HCT116 (cell line): ENCODE measurements around the gene DENND4B.

Source experiments
- ELF1 ChIP-seq: IDR thresholded peaks from 2 replicates; pipeline ENCODE4 v1.6.1; 2012; ENCODE audit warnings: low read depth, borderline replicate concordance
- EZH2phosphoT487 ChIP-seq: fragments of 200-600 bp; IDR thresholded peaks from 2 replicates; pipeline ENCODE4 v1.6.1; 2018; ENCODE audit warnings: antibody characterized with exemption, borderline replicate concordance
- POLR2A ChIP-seq: IDR thresholded peaks from 2 replicates; pipeline ENCODE4 v1.7.0; 2011; ENCODE audit warnings: borderline replicate concordance; ENCODE audit not compliant: insufficient read depth, insufficient read length; ENCODE audit errors: extremely low read depth
- POLR2AphosphoS5 ChIP-seq: IDR thresholded peaks from 2 replicates; pipeline ENCODE4 v1.6.1; 2011; ENCODE audit warnings: mild to moderate bottlenecking, low read depth, low read length, moderate library complexity
- SIN3A ChIP-seq: IDR thresholded peaks from 2 replicates; pipeline ENCODE4 v1.6.1; 2012; ENCODE audit warnings: low read depth
- SP1 ChIP-seq: IDR thresholded peaks from 2 replicates; pipeline ENCODE4 v1.6.1; 2012; ENCODE audit warnings: low read depth
- SRF ChIP-seq: IDR thresholded peaks from 2 replicates; pipeline ENCODE4 v1.6.1; 2012; ENCODE audit warnings: low read depth
- ZNF274 ChIP-seq: fragments of 200-500 bp; sonication (Bioruptor generic); IDR thresholded peaks from 2 replicates; pipeline ENCODE4 v1.6.1; 2014; ENCODE audit warnings: mild to moderate bottlenecking, low read depth, low read length, inconsistent platforms
- TF ChIP-seq, protein P1 (sequence below), 3 experiments: fragments of 200-600 bp in 1 of 3; sonication (generic) in 1 of 3; IDR thresholded peaks in 2 of 3; conservative IDR thresholded peaks in 1 of 3; 2 replicates each; pipeline ENCODE4 v1.5.1; 2012 to 2017; ENCODE audit warnings: low read depth in 2 of 3, low read length in 2 of 3, antibody characterized with exemption in 1 of 3, borderline replicate concordance in 1 of 3, control low read depth in 1 of 3, mild to moderate bottlenecking in 1 of 3, mixed read lengths in 1 of 3, mixed run types in 1 of 3, moderate library complexity in 1 of 3; ENCODE audit not compliant: insufficient read depth in 1 of 3
- TF ChIP-seq, protein P2 (sequence below): IDR thresholded peaks from 2 replicates; pipeline ENCODE4 v1.6.1; 2011; ENCODE audit warnings: mild to moderate bottlenecking, low read length, moderate library complexity; ENCODE audit not compliant: insufficient replicate concordance; ENCODE audit errors: extremely low read depth
- TF ChIP-seq, protein P3 (sequence below): IDR thresholded peaks from 2 replicates; pipeline ENCODE4 v1.6.1; 2012

DNA sequence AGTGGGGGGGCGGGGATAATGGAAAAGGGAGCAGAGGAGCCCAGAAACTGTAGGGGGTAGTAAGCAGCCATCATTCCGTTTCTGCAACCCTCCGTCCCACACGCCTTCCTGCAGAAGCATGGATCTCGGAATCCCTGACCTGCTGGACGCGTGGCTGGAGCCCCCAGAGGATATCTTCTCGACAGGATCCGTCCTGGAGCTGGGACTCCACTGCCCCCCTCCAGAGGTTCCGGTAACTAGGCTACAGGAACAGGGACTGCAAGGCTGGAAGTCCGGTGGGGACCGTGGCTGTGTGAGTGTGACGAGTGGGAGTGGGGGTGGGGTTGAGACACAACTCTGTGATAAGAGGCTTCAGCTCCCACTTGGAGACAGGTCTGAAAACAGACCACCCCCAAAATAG, 21.9 kb upstream of the DENND4B start:
- TF ChIP-seq POLR2AphosphoS5 (no peak), ELF1 (no peak), EZH2phosphoT487 (no peak), POLR2A (no peak), ZNF274 (no peak), SP1 (no peak), SIN3A (no peak), SRF (no peak)
- TF ChIP-seq, protein P1, sequence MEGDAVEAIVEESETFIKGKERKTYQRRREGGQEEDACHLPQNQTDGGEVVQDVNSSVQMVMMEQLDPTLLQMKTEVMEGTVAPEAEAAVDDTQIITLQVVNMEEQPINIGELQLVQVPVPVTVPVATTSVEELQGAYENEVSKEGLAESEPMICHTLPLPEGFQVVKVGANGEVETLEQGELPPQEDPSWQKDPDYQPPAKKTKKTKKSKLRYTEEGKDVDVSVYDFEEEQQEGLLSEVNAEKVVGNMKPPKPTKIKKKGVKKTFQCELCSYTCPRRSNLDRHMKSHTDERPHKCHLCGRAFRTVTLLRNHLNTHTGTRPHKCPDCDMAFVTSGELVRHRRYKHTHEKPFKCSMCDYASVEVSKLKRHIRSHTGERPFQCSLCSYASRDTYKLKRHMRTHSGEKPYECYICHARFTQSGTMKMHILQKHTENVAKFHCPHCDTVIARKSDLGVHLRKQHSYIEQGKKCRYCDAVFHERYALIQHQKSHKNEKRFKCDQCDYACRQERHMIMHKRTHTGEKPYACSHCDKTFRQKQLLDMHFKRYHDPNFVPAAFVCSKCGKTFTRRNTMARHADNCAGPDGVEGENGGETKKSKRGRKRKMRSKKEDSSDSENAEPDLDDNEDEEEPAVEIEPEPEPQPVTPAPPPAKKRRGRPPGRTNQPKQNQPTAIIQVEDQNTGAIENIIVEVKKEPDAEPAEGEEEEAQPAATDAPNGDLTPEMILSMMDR (IDR thresholded peaks at IDR 0.05 in 2 of 3, conservative IDR thresholded peaks at IDR 0.05 in 1 of 3; ENCODE audit: borderline replicate concordance in 1 of 3, insufficient read depth in 1 of 3, low read depth in 2 of 3, low read length in 2 of 3) = no peak
- TF ChIP-seq, protein P2, sequence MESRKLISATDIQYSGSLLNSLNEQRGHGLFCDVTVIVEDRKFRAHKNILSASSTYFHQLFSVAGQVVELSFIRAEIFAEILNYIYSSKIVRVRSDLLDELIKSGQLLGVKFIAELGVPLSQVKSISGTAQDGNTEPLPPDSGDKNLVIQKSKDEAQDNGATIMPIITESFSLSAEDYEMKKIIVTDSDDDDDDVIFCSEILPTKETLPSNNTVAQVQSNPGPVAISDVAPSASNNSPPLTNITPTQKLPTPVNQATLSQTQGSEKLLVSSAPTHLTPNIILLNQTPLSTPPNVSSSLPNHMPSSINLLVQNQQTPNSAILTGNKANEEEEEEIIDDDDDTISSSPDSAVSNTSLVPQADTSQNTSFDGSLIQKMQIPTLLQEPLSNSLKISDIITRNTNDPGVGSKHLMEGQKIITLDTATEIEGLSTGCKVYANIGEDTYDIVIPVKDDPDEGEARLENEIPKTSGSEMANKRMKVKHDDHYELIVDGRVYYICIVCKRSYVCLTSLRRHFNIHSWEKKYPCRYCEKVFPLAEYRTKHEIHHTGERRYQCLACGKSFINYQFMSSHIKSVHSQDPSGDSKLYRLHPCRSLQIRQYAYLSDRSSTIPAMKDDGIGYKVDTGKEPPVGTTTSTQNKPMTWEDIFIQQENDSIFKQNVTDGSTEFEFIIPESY = no peak
- TF ChIP-seq, protein P3, sequence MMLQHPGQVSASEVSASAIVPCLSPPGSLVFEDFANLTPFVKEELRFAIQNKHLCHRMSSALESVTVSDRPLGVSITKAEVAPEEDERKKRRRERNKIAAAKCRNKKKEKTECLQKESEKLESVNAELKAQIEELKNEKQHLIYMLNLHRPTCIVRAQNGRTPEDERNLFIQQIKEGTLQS = no peak
